Stimulated activated CD4-positive, alpha-beta T cell treated with anti-CD3 and anti-CD28 coated beads, TNF-alpha, amount 100 ng/mL, for 24 hours (primary cell): ENCODE data around the gene KAT8.
"Not testable (repeated sequence)": the region's sequence is repeated elsewhere in the genome, so short reads cannot be mapped to it uniquely, and the experiment has no call there.

Experiments
- DNase-seq, 3 experiments: peaks; one replicate each; pipeline ENCODE4 v3.0.0-alpha.2; 2020; ENCODE audit warnings: low read depth in 3 of 3

Gene KAT8

GRCh38 chr16:31148281-31148728, 30.8 kb downstream of the KAT8 start:
- no peak for DNase-seq

DNA sequence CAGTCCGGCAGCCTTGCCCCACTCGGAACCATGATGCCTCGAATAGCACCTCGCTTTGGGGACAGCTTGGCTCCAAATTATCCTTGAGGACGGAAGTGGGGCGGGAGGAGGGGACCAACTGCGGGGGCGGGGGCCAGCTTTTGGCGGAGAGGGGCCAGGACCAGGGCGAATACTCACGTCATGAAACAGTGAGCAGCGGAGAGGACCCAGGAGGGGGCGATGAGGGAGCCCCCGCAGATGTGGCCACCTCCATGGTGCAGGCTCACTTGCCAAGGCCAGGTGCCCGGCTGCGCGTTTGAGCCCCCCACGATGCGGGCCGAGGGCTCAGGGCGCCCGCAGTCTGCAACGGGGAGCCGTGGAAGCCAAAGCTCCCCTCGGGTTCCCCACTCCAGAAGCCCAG, 31.4 kb downstream of the KAT8 start:
- DNase-seq: no peak

- DNase-seq: no peak
These were observed 31.9 kb downstream of the KAT8 start for GRCh38 chr16:31149332-31149731.

DNA sequence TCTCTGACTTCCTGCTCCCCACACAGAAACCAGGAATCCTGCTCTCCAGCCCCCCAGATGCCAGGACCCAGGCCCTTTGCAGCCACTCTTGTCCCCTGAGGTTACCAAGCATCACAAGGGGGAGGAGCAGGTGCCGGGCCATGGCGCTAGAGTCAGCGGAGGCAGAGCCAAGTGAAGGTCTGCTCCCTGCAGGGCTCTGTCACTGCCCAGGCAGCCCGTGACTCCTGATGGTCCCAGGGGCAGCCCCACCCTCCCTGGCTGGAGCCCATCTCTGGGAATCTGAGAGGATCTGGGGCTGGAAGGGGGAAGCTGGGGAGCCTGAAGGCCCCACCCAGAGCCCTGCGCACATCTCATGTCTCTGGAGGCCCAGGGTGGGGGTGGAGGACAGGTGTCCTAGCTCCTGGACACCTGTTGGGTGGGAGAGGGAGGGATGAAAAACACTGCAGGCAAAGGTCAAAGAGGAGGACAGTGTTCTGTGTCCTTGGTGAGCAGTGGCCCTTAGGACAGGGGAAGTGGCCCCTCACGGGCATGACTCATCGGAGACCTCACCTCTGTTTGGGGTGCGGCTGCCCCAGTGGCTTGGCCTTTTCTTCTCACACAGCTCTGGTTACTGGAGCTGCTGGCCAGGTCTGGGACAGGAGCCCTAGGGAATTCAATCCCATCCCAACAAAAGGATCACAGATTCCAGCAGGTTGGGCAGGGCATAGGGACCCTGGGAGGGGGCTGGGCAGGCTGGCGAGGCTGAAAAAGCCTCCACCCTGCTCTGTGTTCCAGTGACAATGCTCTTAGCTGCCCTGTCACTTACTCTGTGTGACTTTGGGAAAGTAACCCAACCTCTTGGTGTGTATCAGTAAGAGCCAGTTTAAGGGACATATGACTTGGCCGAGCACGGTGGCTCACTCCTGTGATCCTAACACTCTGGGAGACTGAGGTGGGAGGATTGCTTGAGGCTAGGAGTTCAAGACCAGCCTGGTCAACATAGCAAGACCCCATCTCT, 32.7 kb downstream of the KAT8 start, which contains the start of gene PRSS36:
TSS of gene PRSS36 (minus strand) at position 173 of the 997 bp plus-strand sequence. CDS start at position 142, 31 bp downstream.
- DNase-seq: no peak

DNA sequence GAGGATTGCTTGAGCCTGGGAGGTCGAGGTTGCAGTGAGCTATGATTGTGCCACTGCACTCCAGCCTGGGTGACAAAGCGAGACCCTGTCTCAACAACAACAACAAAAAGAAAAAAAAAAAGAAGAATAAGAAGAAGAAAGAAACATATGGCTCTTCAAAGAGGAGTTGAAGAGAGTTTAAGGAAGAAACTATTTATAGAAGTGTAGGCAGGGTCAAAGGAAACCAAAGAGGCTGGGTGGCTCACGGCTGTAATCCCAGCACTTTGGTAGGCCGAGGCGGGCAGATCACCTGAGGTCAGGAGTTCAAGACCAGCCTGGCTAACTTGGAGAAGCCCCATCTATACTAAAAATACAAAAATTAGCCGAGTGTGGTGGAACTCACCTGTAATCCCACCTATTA, 33.5 kb downstream of the KAT8 start:
- DNase-seq: not testable (repeated sequence)

- no peak for DNase-seq
These were observed 39.7 kb downstream of the KAT8 start for GRCh38 chr16:31157136-31157535.

- DNase-seq: no peak
These were observed 49.9 kb downstream of the KAT8 start for GRCh38 chr16:31167315-31167714.

GRCh38 chr16:31168848-31169247, 51.4 kb downstream of the KAT8 start:
- DNase-seq: no peak

- DNase-seq: not testable (repeated sequence)
These were observed 52.6 kb downstream of the KAT8 start for GRCh38 chr16:31170048-31170447.

GRCh38 chr16:31177136-31177535, 59.7 kb downstream of the KAT8 start:
- DNase-seq: peak in 1 of 3 experiments; percentile 41

DNA sequence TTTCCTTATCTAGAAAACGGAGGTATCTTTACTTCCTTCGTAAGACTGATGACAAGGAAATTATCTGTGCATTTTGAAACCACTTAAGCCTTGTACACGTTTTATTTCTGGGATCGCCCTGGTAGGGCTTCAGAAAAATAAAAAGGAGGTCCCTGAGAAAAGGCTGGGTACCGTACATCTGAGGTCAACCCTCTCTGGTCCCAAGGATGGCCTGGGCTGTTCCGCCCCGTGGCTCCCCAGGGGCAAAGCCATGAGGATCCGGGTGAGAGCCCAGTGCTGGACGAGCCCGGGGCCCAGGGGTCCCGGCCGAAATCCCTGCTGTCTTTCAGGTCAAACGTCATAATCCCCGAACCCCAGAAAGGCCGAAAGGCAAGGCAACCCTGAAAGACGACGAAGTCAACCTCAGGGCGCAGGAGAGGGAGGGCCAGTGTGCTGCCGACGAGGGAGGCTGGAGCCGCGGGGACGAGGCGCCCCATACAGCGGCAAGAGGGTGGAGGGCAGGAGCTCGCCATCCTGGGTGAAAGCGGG, 61.8 kb downstream of the KAT8 start:
- DNase-seq: no peak

DNA sequence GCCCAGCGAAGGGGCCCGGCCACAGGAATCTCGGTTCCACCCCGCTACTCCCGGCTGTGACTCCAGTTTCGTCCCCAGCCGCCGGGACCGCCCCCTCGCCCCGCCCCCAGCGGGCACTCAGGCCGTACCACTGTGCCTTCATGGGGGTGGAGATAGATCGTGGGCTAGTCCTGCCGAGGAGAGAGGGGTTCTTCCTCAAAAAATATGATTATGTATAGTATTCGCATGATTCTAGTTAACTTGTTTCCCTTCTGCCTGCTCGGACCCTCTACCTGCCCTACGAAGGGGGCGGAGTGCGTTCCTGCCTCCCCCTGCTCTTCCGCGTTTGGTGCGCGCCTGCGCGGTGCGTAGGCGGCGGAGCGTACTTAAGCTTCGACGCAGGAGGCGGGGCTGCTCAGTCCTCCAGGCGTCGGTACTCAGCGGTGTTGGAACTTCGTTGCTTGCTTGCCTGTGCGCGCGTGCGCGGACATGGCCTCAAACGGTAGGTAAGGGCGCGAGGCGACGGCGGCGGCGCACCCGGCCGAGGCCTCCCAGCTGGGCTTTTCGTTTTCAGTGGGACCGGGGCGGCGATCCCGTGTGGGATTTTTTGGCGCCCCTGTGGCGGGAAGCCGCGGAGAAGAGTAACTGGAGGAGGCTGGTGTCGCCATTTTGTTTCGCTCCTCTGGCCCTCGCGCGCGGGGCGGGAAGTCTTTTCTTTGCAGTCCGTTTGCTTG, 62.4 kb downstream of the KAT8 start, which contains the start of gene FUS:
TSS of gene FUS (plus strand) at position 393 of the 713 bp plus-strand sequence. CDS start at position 469, 76 bp downstream.
- DNase-seq: peak; percentile 80 to 88 (median 85)
